Measurements from ENCODE around the gene SGIP1.

Gene SGIP1

GRCh38 chr1:66521721-66522365, 12.1 kb upstream of the SGIP1 start:
- DNase-seq: no peak

DNA sequence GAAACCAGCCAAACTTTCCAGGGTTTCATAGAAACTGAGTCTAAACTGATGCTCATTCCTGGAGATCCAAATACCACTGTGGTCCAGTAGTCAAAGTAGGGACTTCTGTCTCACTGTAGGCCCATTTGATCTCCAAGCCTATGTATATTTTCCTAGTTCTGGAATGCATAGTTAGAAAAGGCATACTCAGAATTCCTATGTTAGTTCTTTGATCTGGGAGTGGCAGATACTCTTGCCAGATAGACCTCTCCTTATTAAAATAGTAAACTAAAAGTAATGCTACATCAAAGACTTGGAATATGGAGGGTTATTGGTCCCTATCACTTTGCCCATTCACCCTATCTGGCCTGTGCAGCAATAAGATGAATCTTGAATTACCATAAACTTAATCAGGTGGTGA, 10.4 kb upstream of the SGIP1 start:
- no peak for DNase-seq

DNA sequence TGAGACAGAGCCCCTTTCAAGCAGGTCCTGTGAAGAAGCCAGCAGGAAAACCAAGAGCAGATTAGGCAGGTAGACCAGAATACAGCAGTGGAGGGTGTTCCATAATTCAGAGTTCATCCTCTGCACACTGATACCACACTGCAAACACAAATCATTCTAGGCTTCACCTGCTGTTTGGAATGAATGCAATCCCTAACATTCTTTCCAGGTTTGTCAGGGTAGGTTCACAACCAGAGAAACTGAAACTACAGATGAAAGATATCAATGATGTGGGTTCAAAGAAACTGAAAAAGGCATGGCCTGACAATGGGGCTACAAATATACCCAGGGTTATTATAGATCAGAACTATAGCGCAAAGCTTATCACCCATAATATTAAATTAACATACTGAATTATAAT, 8.9 kb upstream of the SGIP1 start:
- DNase-seq: no peak

- no peak for DNase-seq
Observed at GRCh38 chr1:66526036-66526435, 7.9 kb upstream of the SGIP1 start.

- no peak for DNase-seq
Observed at GRCh38 chr1:66526991-66527390, 7.0 kb upstream of the SGIP1 start.

DNA sequence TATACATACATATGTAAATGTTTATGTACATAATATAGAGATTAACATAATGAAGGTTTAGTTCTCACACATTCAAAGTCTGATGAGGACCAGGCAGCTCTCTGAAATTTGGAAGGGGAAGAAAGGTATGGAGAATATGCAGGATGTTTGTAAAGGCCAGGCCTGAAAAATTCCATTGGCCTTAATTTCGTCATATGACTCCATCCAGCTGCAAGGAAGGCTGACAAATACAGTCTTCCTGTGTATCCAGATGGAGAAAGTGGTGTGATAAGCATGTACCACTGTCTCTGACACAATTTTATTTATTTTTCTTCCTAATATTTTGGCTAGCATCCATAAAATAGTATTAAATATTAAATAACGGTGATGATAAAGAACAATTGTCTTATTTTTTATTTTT, 6.3 kb upstream of the SGIP1 start:
- no peak for DNase-seq

DNA sequence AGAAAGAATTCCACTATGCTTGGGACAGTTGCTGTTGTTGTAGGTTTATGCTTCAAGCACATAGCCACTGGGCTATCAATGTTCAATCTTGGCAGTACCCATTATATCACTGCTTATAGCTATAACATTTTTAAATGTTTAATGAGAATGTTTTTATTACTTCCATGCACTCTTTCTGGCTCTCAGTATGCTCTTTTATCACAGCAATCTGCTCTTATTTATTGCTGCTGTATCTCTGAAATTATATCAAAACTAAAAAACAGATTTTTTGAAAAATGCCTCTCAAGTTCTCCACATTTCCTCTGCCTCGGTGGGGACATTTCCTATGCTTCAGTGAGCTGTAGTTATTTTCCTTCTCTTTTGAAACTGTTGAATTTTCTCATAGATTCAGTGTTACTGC, 5.4 kb upstream of the SGIP1 start:
- DNase-seq: no peak

- DNase-seq: no peak
Observed at GRCh38 chr1:66532214-66532613, 1.7 kb upstream of the SGIP1 start.

- DNase-seq: no peak
Observed at GRCh38 chr1:66532798-66533783, 862 bp upstream of the SGIP1 start.

- no peak for DNase-seq
Observed at GRCh38 chr1:66535061-66535460, 1.1 kb downstream of the SGIP1 start.

GRCh38 chr1:66535853-66536252, 1.9 kb downstream of the SGIP1 start:
- no peak for DNase-seq

- DNase-seq: no peak
Observed at GRCh38 chr1:66537718-66538117, 3.8 kb downstream of the SGIP1 start.

- DNase-seq: no peak
Observed at GRCh38 chr1:66539491-66539890, 5.5 kb downstream of the SGIP1 start.

DNA sequence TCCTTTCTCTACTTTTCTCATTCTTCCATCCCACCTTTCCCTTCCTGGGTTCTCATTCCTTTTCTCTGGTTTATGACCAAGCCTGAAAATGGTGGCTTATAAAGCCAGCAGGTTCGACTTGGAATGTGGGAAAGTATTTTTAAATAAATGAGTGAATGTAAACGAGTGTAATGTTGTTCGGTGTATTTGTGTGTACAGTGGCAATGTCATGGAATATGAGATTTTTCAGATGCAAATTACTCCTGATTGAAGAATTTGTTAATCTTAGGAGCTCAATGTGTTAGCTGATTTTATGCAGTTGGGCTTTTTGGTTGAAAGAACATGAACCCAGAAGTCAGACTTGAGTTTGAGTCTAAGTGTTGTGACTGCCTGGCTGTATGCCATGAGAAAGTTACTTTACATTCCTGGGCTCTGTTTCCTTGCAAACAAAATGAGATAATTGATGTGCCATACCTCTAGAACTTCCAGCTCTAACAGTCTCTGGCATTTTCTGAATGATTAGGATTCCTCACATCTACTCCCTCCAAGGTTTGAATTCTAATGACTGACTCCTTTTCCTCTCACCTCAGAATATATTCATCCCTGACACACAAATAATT, 6.6 kb downstream of the SGIP1 start:
- no peak for DNase-seq

GRCh38 chr1:66542314-66542713, 8.4 kb downstream of the SGIP1 start:
- no peak for DNase-seq

GRCh38 chr1:66542811-66543767, 9.1 kb downstream of the SGIP1 start:
- no peak for DNase-seq

GRCh38 chr1:66546047-66546810, 12.3 kb downstream of the SGIP1 start:
- DNase-seq: no peak

GRCh38 chr1:66549017-66549416, 15.1 kb downstream of the SGIP1 start:
- DNase-seq: no peak

DNA sequence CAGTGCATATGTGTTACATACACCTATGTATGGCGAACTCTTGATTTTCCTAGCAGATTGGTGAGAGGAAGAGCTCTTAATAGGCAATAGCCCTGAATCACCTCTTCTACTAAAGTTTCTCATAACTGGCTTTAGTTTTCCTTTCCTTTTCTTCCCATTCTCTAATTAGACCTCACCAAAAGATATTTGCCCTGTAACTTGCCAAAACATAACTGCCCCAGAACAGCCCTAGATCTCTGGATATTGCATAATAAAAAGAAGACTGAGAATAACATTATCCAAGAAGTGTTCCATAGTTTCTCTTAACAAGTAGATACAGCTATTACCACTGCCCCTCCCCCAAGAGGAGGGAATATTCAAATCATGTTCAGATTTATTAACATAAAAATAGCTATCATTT, 16.3 kb downstream of the SGIP1 start:
- DNase-seq: no peak

GRCh38 chr1:66552287-66552686, 18.3 kb downstream of the SGIP1 start:
- no peak for DNase-seq

DNA sequence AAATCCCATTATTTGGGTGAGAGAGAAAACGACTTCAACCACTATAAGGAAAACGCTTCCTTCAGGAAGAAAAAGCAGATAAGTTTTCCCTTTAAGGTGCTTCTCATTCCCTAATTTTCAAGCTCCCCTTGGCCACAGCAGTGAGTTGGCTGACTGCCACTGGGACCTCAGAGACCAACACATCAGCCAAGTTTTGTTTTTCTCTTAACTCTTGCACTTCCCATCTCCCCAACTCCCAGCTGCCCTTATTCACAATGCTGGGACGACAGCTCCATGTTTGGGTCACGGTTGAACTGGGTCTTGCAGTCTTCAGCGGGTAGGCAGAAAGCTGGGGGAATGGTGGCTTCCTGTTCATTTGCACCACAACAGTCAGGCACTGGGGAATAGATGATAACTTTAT, 18.9 kb downstream of the SGIP1 start:
- DNase-seq: no peak

- no peak for DNase-seq
Observed at GRCh38 chr1:66553846-66554245, 19.9 kb downstream of the SGIP1 start.
